Mesothelial cell of epicardium (in vitro differentiated cells): ENCODE data around the gene LSM3. TPM values are rescaled to one million over a fixed set of nuclear protein-coding genes. Genes with fewer than 3 reads are reported as not detected.

Source experiments
- DNase-seq, 2 experiments: peaks; one replicate each; pipeline ENCODE4 v3.0.0; 2021; ENCODE audit warnings: low spot score in 2 of 2; ENCODE audit not compliant: unreplicated experiment in 2 of 2
- H3K27ac Mint-ChIP-seq: 2 replicates; pipeline ENCODE4 v1.8.0; 2021; ENCODE audit warnings: mixed read lengths
- H3K27me3 Mint-ChIP-seq: 2 replicates; pipeline ENCODE4 v1.8.0; 2021; ENCODE audit warnings: low read depth, mixed read lengths
- H3K36me3 Mint-ChIP-seq: 2 replicates; pipeline ENCODE4 v1.8.0; 2021; ENCODE audit warnings: mixed read lengths
- H3K4me1 Mint-ChIP-seq: 2 replicates; pipeline ENCODE4 v1.8.0; 2021; ENCODE audit warnings: mixed read lengths
- H3K4me3 Mint-ChIP-seq: 2 replicates; pipeline ENCODE4 v1.8.0; 2021; ENCODE audit warnings: mild to moderate bottlenecking, moderate library complexity, mixed read lengths
- H3K9me3 Mint-ChIP-seq: 2 replicates; pipeline ENCODE4 v1.8.0; 2021; ENCODE audit warnings: mixed read lengths
- total RNA-seq: library from RNA; stranded (reverse); gene quantifications from 3 replicates; pipeline ENCODE4 v1.2.1, GENCODE V29; 2021
- TF ChIP-seq, protein P1 (sequence below): fragments of 200-600 bp; sonication (generic); IDR thresholded peaks from one replicate; pipeline ENCODE4 v1.5.0; 2021; ENCODE audit warnings: antibody characterized with exemption; ENCODE audit not compliant: unreplicated experiment

The LSM3 gene
- total RNA-seq, 1 donor from 2014 or later = 9.6 TPM

DNA sequence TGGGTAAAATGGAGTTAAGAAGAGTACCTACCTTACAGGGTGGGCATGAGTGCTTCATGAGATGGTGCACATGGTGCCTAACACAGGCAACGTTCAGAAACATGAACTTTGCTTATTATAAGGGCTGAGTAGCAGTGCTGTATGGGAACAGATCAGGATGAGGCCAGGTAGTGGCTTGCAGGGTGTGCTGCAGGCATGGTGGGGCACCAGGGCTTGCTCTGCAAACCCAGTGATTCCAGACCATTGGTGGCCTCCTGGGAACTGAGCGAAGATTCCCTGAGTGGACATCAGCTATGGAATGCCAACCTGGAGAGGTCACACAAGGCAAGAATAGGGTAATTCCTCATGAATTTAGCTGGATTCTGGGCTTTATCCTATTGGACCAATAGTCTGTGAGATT is 37.9 kb upstream of the LSM3 start:
- TF ChIP-seq, protein P1, sequence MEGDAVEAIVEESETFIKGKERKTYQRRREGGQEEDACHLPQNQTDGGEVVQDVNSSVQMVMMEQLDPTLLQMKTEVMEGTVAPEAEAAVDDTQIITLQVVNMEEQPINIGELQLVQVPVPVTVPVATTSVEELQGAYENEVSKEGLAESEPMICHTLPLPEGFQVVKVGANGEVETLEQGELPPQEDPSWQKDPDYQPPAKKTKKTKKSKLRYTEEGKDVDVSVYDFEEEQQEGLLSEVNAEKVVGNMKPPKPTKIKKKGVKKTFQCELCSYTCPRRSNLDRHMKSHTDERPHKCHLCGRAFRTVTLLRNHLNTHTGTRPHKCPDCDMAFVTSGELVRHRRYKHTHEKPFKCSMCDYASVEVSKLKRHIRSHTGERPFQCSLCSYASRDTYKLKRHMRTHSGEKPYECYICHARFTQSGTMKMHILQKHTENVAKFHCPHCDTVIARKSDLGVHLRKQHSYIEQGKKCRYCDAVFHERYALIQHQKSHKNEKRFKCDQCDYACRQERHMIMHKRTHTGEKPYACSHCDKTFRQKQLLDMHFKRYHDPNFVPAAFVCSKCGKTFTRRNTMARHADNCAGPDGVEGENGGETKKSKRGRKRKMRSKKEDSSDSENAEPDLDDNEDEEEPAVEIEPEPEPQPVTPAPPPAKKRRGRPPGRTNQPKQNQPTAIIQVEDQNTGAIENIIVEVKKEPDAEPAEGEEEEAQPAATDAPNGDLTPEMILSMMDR = no peak
- no peak overlapping the region for H3K27ac Mint-ChIP-seq
- no peak overlapping the region for H3K4me3 Mint-ChIP-seq
- peaks cover 25% of the 10 kb centered on the region for H3K4me1 Mint-ChIP-seq
- H3K36me3 Mint-ChIP-seq = peaks cover 17% of the 10 kb centered on the region
- no peaks in the 10 kb centered on the region for H3K27me3 Mint-ChIP-seq
- H3K9me3 Mint-ChIP-seq = no peaks in the 10 kb centered on the region
- DNase-seq = no peak

DNA sequence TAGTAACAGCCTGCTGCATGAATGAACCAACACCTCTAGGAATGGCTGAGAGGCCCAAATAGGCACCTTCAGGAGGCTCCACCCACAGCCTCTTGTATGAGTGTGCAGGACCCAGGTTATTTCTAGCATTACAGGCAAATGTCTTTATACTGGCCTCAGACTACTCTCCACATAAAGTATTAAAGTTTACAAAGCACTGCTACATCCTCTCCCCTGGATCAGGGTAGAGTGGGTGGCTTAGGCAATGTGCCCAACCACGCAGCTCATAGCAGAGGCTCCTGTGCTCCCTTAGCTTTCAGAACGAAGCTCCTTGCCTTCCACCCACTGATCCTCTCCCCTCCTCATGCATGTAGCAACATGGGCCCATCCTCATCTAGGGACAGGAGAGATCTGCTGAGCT is 37.5 kb upstream of the LSM3 start:
- H3K4me3 Mint-ChIP-seq = no peak overlapping the region
- no peak overlapping the region for H3K27ac Mint-ChIP-seq
- no peaks in the 10 kb centered on the region for H3K27me3 Mint-ChIP-seq
- no peaks in the 10 kb centered on the region for H3K9me3 Mint-ChIP-seq
- peaks cover 25% of the 10 kb centered on the region for H3K4me1 Mint-ChIP-seq
- TF ChIP-seq, protein P1 = no peak
- DNase-seq = no peak
- H3K36me3 Mint-ChIP-seq = peaks cover 17% of the 10 kb centered on the region

DNA sequence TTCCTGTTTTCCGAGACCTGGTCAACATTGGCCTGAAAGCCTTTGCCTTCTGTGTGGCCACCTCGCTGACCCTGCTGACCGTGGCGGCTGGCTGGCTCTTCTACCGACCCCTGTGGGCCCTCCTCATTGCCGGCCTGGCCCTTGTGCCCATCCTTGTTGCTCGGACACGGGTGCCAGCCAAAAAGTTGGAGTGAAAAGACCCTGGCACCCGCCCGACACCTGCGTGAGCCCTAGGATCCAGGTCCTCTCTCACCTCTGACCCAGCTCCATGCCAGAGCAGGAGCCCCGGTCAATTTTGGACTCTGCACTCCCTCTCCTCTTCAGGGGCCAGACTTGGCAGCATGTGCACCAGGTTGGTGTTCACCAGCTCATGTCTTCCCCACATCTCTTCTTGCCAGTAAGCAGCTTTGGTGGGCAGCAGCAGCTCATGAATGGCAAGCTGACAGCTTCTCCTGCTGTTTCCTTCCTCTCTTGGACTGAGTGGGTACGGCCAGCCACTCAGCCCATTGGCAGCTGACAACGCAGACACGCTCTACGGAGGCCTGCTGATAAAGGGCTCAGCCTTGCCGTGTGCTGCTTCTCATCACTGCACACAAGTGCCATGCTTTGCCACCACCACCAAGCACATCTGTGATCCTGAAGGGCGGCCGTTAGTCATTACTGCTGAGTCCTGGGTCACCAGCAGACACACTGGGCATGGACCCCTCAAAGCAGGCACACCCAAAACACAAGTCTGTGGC is 36.8 kb upstream of the LSM3 start:
- TF ChIP-seq, protein P1 = no peak
- Mint-ChIP-seq H3K9me3 (no peaks in the 10 kb centered on the region), H3K4me1 (peaks cover 25% of the 10 kb centered on the region), H3K27me3 (no peaks in the 10 kb centered on the region), H3K36me3 (peaks cover 19% of the 10 kb centered on the region), H3K27ac (peak overlapping the region; percentile 87), H3K4me3 (no peak overlapping the region)
- no peak for DNase-seq

DNA sequence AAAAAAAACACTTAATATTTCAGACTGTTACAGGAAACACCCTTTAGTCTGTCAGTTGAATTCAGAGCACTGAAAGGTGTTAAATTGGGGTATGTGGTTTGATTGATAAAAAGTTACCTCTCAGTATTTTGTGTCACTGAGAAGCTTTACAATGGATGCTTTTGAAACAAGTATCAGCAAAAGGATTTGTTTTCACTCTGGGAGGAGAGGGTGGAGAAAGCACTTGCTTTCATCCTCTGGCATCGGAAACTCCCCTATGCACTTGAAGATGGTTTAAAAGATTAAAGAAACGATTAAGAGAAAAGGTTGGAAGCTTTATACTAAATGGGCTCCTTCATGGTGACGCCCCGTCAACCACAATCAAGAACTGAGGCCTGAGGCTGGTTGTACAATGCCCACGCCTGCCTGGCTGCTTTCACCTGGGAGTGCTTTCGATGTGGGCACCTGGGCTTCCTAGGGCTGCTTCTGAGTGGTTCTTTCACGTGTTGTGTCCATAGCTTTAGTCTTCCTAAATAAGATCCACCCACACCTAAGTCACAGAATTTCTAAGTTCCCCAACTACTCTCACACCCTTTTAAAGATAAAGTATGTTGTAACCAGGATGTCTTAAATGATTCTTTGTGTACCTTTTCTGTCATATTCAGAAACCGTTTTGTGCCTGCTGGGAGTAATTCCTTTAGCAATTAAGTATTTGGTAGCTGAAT is 35.9 kb upstream of the LSM3 start:
- H3K36me3 Mint-ChIP-seq = peaks cover 23% of the 10 kb centered on the region
- H3K4me3 Mint-ChIP-seq = no peak overlapping the region
- TF ChIP-seq, protein P1 = no peak
- peaks cover 25% of the 10 kb centered on the region for H3K4me1 Mint-ChIP-seq
- H3K27me3 Mint-ChIP-seq = no peaks in the 10 kb centered on the region
- DNase-seq = no peak
- H3K9me3 Mint-ChIP-seq = no peaks in the 10 kb centered on the region
- H3K27ac Mint-ChIP-seq = peak overlapping the region; percentile 87

DNA sequence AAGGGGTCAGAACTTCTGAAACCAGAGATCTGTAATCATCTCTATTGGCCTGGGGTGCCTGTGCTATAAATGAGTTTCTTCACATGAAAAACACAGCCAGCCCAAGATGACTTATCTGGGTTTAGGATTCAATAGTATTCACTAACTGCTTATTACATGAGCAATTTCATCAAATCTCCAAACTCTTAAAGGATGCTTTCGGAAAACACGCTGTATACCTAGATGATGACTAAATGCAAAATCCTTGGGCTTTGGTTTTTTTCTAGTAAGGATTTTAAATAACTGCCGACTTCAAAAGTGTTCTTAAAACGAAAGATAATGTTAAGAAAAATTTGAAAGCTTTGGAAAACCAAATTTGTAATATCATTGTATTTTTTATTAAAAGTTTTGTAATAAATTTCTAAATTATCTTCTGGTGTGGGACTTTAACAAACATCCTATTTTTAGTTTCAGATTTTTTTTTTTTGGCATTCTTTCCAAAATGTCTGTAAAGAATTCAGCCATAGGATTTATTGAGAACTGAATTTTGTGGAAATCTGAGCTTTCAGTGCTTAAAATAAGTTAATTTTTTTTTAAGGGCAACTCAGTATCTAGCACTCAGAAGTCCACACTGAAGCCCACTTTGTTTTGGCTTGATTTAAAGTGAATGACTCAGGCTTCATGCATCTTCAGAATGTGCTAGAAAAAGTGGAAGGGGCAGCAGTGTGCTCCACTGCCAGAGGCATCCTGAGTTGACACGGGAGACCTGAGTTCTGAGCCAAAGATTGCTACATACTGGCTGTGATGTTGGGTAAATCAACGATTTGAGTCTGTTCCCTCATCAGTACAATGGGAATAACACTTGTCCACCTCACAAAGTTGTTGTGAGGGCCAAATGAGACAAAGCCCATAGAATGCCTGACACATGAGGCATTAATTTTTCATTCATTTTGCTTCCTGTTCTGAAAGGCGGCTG is 35.1 kb upstream of the LSM3 start:
- TF ChIP-seq, protein P1 = no peak
- no peaks in the 10 kb centered on the region for H3K9me3 Mint-ChIP-seq
- peaks cover 25% of the 10 kb centered on the region for H3K4me1 Mint-ChIP-seq
- no peaks in the 10 kb centered on the region for H3K27me3 Mint-ChIP-seq
- H3K27ac Mint-ChIP-seq = peak overlapping the region; percentile 99
- no peak overlapping the region for H3K4me3 Mint-ChIP-seq
- peaks cover 27% of the 10 kb centered on the region for H3K36me3 Mint-ChIP-seq
- no peak for DNase-seq
